Measurements from ENCODE around the gene CCDC85B. TPM values are rescaled to one million over a fixed set of nuclear protein-coding genes. Genes with fewer than 3 reads are reported as not detected.

The CCDC85B gene
- polyA plus RNA-seq, 1 of the 3 experiments (the other 2 are of a cell fraction): 52.8 TPM

GRCh38 chr11:65900899-65901180 lies 10.4 kb downstream of the CCDC85B start (continued):
- no peak for TF ChIP-seq USF2 (IDR thresholded peaks at IDR 0.05; ENCODE audit: borderline replicate concordance, low read depth, low read length)
- TF ChIP-seq USF1 (IDR thresholded peaks at IDR 0.05; ENCODE audit: borderline replicate concordance, low read depth): no peak
- no peak for TF ChIP-seq TAF1 (IDR thresholded peaks at IDR 0.05; ENCODE audit: borderline replicate concordance, low read depth, low read length)
- no peak for TF ChIP-seq SMC3 (IDR thresholded peaks at IDR 0.05; ENCODE audit: low read depth, low read length)

GRCh38 chr11:65903068-65903481 lies 12.6 kb downstream of the CCDC85B start:
- WGBS (ENCODE audit: low lambda C conversion rate): 12% methylated on average over 4 of the region's 5 CpGs
- Histone ChIP-seq H3K9me3 (no peaks in the 10 kb centered on the region), H3K9ac (peak overlapping the region; percentile 70), H3F3A (replicated peaks; ENCODE audit: insufficient read depth) (peaks cover 46% of the 10 kb centered on the region), H3K4me3 (ENCODE audit: low read depth in 2 of 2, low read length in 1 of 2) (peak overlapping the region in 1 of 2 experiments; percentile 44; a peak in 1 of 4 replicates), H3K9me2 (no peaks in the 10 kb centered on the region), H3K4me1 (ENCODE audit: control insufficient read depth in 1 of 2, insufficient read depth in 2 of 2, low read depth in 1 of 2, low read length in 1 of 2) (peaks cover 0 to 30% of the 10 kb centered on the region in 2 experiments; a peak in 3 of 4 replicates), H3K36me3 (replicated peaks in 1 of 2; ENCODE audit: control insufficient read depth in 1 of 2, insufficient read depth in 2 of 2, low read length in 1 of 2) (peaks cover 0 to 7% of the 10 kb centered on the region in 2 experiments), H3K27ac (ENCODE audit: low read depth in 2 of 2, low read length in 1 of 2) (peak overlapping the region in 1 of 2 experiments; percentile 95; a peak in 2 of 4 replicates), H3K4me2 (peak overlapping the region; percentile 75), H2AFZ (ENCODE audit: low read depth) (no peak overlapping the region), H3K79me2 (ENCODE audit: insufficient read depth) (peaks cover 59% of the 10 kb centered on the region), H4K20me1 (ENCODE audit: insufficient read depth) (peaks cover 10% of the 10 kb centered on the region), H3K27me3 (ENCODE audit: insufficient read depth) (no peaks in the 10 kb centered on the region)
- CTCF ChIA-PET: interaction anchor here (1.1 to 4.1 kb wide), 3 partner anchors 14 to 85 kb away, joined by 3 to 35 read pairs (median 4); partner anchors contain the start of genes CCDC85B and FIBP
- TF ChIP-seq RCOR1 (IDR thresholded peaks at IDR 0.05; ENCODE audit: low read length) (no peak), TEAD4 (IDR thresholded peaks at IDR 0.05; ENCODE audit: borderline replicate concordance, insufficient read depth) (peak; percentile 88), MAX (IDR thresholded peaks at IDR 0.05; ENCODE audit: low read depth) (peak; percentile 69), POLR2AphosphoS5 (IDR thresholded peaks at IDR 0.05; ENCODE audit: low read depth, low read length) (no peak; the same call in 1 of the 2 replicates), TAF1 (IDR thresholded peaks at IDR 0.05; ENCODE audit: borderline replicate concordance, low read depth, low read length) (peak; percentile 42; the same call in 1 of the 2 replicates), FOXJ3 (CRISPR knock-in tag; IDR thresholded peaks at IDR 0.05) (no peak), NRF1 (IDR thresholded peaks at IDR 0.05; ENCODE audit: low read depth, low read length) (no peak), RXRA (IDR thresholded peaks at IDR 0.05; ENCODE audit: borderline replicate concordance, low read depth) (peak; percentile 92), NFIC (IDR thresholded peaks at IDR 0.05; ENCODE audit: borderline replicate concordance) (peak; percentile 83), YY1 (IDR thresholded peaks at IDR 0.05; ENCODE audit: low read depth) (0 out of 2 replicates have a peak, but pooled peaks have one; percentile 37), PBX3 (IDR thresholded peaks at IDR 0.05) (peak; percentile 64), EP300 (IDR thresholded peaks at IDR 0.05; ENCODE audit: borderline replicate concordance in 1 of 2, low read depth in 1 of 2, low read length in 1 of 2) (peak in 1 of 2 experiments; percentile 98; a peak in 2 of 4 replicates), JUND (IDR thresholded peaks at IDR 0.05) (peak; percentile 93), ZBTB33 (IDR thresholded peaks at IDR 0.05; ENCODE audit: borderline replicate concordance, low read depth) (peak; percentile 71; the same call in 1 of the 2 replicates), FOSL2 (IDR thresholded peaks at IDR 0.05; ENCODE audit: borderline replicate concordance, low read depth) (peak; percentile 95), TCF12 (IDR thresholded peaks at IDR 0.05) (peak; percentile 88), REST (IDR thresholded peaks at IDR 0.05; ENCODE audit: low read depth, low read length) (peak; percentile 51; the same call in 1 of the 2 replicates), ELF1 (IDR thresholded peaks at IDR 0.05) (peak; percentile 43; the same call in 1 of the 2 replicates), FOXM1 (IDR thresholded peaks at IDR 0.05; ENCODE audit: low read depth) (peak; percentile 96)
- no peak for DNase-seq
- POLR2A ChIA-PET: no interaction called here

Data from SK-N-SH (cell line).